ENCODE data around the gene FARS2.
"Not testable (repeated sequence)": the region's sequence is repeated elsewhere in the genome, so short reads cannot be mapped to it uniquely, and the experiment has no call there.

FARS2 gene

GRCh38 chr6:5534643-5535042 is 273.3 kb downstream of the FARS2 start:
- no peak for DNase-seq (ENCODE audit: low spot score)

GRCh38 chr6:5536644-5537043 is 275.3 kb downstream of the FARS2 start:
- no peak for DNase-seq (ENCODE audit: low spot score)

GRCh38 chr6:5537132-5537531 is 275.8 kb downstream of the FARS2 start:
- DNase-seq (ENCODE audit: low spot score) = no peak

GRCh38 chr6:5537967-5538366 is 276.7 kb downstream of the FARS2 start:
- DNase-seq (ENCODE audit: low spot score) = no peak

- DNase-seq (ENCODE audit: low spot score) = no peak
Observed at GRCh38 chr6:5540370-5540769, 279.1 kb downstream of the FARS2 start.

- DNase-seq (ENCODE audit: low spot score) = no peak
Observed at GRCh38 chr6:5541025-5541424, 279.7 kb downstream of the FARS2 start.

- no peak for DNase-seq (ENCODE audit: low spot score)
Observed at GRCh38 chr6:5541751-5542432, 280.6 kb downstream of the FARS2 start.

GRCh38 chr6:5547556-5547955 is 286.2 kb downstream of the FARS2 start:
- no peak for DNase-seq (ENCODE audit: low spot score)

GRCh38 chr6:5550631-5551030 is 289.3 kb downstream of the FARS2 start:
- DNase-seq (ENCODE audit: low spot score) = no peak

GRCh38 chr6:5552243-5552642 is 290.9 kb downstream of the FARS2 start:
- DNase-seq (ENCODE audit: low spot score) = no peak

GRCh38 chr6:5553767-5554166 is 292.5 kb downstream of the FARS2 start:
- no peak for DNase-seq (ENCODE audit: low spot score)

GRCh38 chr6:5554226-5554625 is 292.9 kb downstream of the FARS2 start:
- DNase-seq (ENCODE audit: low spot score) = no peak

- DNase-seq (ENCODE audit: low spot score) = no peak
Observed at GRCh38 chr6:5556011-5556410, 294.7 kb downstream of the FARS2 start.

GRCh38 chr6:5557506-5557905 is 296.2 kb downstream of the FARS2 start:
- DNase-seq (ENCODE audit: low spot score) = no peak

- no peak for DNase-seq (ENCODE audit: low spot score)
Observed at GRCh38 chr6:5559651-5560050, 298.3 kb downstream of the FARS2 start.

GRCh38 chr6:5562277-5562676 is 301.0 kb downstream of the FARS2 start:
- no peak for DNase-seq (ENCODE audit: low spot score)

GRCh38 chr6:5563086-5563485 is 301.8 kb downstream of the FARS2 start:
- DNase-seq (ENCODE audit: low spot score) = no peak

GRCh38 chr6:5564746-5565145 is 303.4 kb downstream of the FARS2 start:
- not testable (repeated sequence) for DNase-seq (ENCODE audit: low spot score)

GRCh38 chr6:5565971-5566370 is 304.7 kb downstream of the FARS2 start:
- DNase-seq (ENCODE audit: low spot score) = no peak

- no peak for DNase-seq (ENCODE audit: low spot score)
Observed at GRCh38 chr6:5566718-5567117, 305.4 kb downstream of the FARS2 start.

- DNase-seq (ENCODE audit: low spot score) = no peak
Observed at GRCh38 chr6:5567352-5567751, 306.0 kb downstream of the FARS2 start.

- no peak for DNase-seq (ENCODE audit: low spot score)
Observed at GRCh38 chr6:5567890-5568289, 306.6 kb downstream of the FARS2 start.

GRCh38 chr6:5569491-5569890 is 308.2 kb downstream of the FARS2 start:
- no peak for DNase-seq (ENCODE audit: low spot score)

GRCh38 chr6:5570641-5571040 is 309.3 kb downstream of the FARS2 start:
- DNase-seq (ENCODE audit: low spot score) = no peak
